Activated CD4-positive, alpha-beta T cell treated with anti-CD3 and anti-CD28 coated beads for 1 hour (primary cell): ENCODE data around the gene PHF19.

Source experiments
- DNase-seq: peaks from one replicate; pipeline ENCODE4 v3.0.0-alpha.2; 2020

The PHF19 gene

GRCh38 chr9:120872791-120873502 lies 4.0 kb downstream of the PHF19 start:
- no peak for DNase-seq

GRCh38 chr9:120870206-120870605 lies 6.8 kb downstream of the PHF19 start:
- DNase-seq = no peak

GRCh38 chr9:120869726-120870125 lies 7.3 kb downstream of the PHF19 start:
- DNase-seq = no peak

- no peak for DNase-seq
Measured at GRCh38 chr9:120869360-120869687, 7.7 kb downstream of the PHF19 start.

GRCh38 chr9:120868676-120869359 lies 8.2 kb downstream of the PHF19 start:
- DNase-seq = peak; percentile 94

GRCh38 chr9:120868339-120868675 lies 8.7 kb downstream of the PHF19 start:
- no peak for DNase-seq

- DNase-seq = no peak
Measured at GRCh38 chr9:120867676-120868338, 9.2 kb downstream of the PHF19 start.

- DNase-seq = no peak
Measured at GRCh38 chr9:120866651-120867050, 10.3 kb downstream of the PHF19 start.

GRCh38 chr9:120865809-120866208 lies 11.2 kb downstream of the PHF19 start:
- no peak for DNase-seq

GRCh38 chr9:120865176-120865575 lies 11.8 kb downstream of the PHF19 start:
- DNase-seq = no peak

- no peak for DNase-seq
Measured at GRCh38 chr9:120864719-120865118, 12.3 kb downstream of the PHF19 start.

- no peak for DNase-seq
Measured at GRCh38 chr9:120863833-120864232, 13.2 kb downstream of the PHF19 start.

- no peak for DNase-seq
Measured at GRCh38 chr9:120862452-120862851, 14.5 kb downstream of the PHF19 start.

GRCh38 chr9:120861935-120862334 lies 15.1 kb downstream of the PHF19 start:
- no peak for DNase-seq

GRCh38 chr9:120860083-120860482 lies 16.9 kb downstream of the PHF19 start:
- no peak for DNase-seq

GRCh38 chr9:120859361-120859760 lies 17.6 kb downstream of the PHF19 start:
- DNase-seq = no peak

- no peak for DNase-seq
Measured at GRCh38 chr9:120857902-120858301, 19.1 kb downstream of the PHF19 start.

GRCh38 chr9:120857481-120857880 lies 19.5 kb downstream of the PHF19 start:
- DNase-seq = no peak

- no peak for DNase-seq
Measured at GRCh38 chr9:120856700-120857099, 20.3 kb downstream of the PHF19 start.

- no peak for DNase-seq
Measured at GRCh38 chr9:120855827-120856670, 20.9 kb downstream of the PHF19 start.

- DNase-seq = no peak
Measured at GRCh38 chr9:120854596-120855327, 22.2 kb downstream of the PHF19 start.

- no peak for DNase-seq
Measured at GRCh38 chr9:120853198-120853597, 23.8 kb downstream of the PHF19 start.
